T-cell (primary cell): ENCODE results near the gene HSPA1A. TPM values are rescaled to one million over a fixed set of nuclear protein-coding genes. Genes with fewer than 3 reads are reported as not detected.
"Not testable (repeated sequence)": the region's sequence is repeated elsewhere in the genome, so short reads cannot be mapped to it uniquely, and the experiment has no call there.

Source experiments
- ATAC-seq, 4 experiments: fragments of 200-7000 bp in 3 of 4; fragments of 150-1000 bp in 1 of 4; cut with Tn5 transposase; replicated peaks in 1 of 4; 1 replicate in 3 of 4; 2 replicates in 1 of 4; pipeline ENCODE4 v1.10.0; 2021; ENCODE audit warnings: moderate library complexity in 3 of 4, mild to moderate bottlenecking in 2 of 4, moderate number of reproducible peaks in 1 of 4
- CTCF ChIA-PET, 2 donors: fragments of 300-600 bp; sonication (Branson Sonifier 250); formaldehyde crosslinking; loops; one replicate each; lab custom pipeline; 2022; ENCODE audit warnings: antibody characterized with exemption in 2 of 2; lab: Charles Lee
- POLR2A ChIA-PET, 2 donors: fragments of 300-600 bp; sonication (Branson Sonifier 250); formaldehyde crosslinking; loops; one replicate each; lab custom pipeline; 2022; ENCODE audit warnings: antibody characterized with exemption in 2 of 2; lab: Charles Lee
- DNase-seq, 35 experiments: peaks; one replicate each; pipeline versions ENCODE4 v3.0.0 to v3.0.0-alpha.2; 2013 to 2023
- H3K27ac ChIP-seq: one replicate; pipeline ENCODE4 v1.5.1; 2013; ENCODE audit warnings: low read length
- H3K27me3 ChIP-seq, 2 experiments: replicated peaks in 1 of 2; 1 replicate in 1 of 2; 2 replicates in 1 of 2; pipeline versions ENCODE4 v1.6.1 to v1.7.0; 2013; ENCODE audit warnings: low read length in 1 of 2, mixed read lengths in 1 of 2; ENCODE audit not compliant: control insufficient read depth in 2 of 2, insufficient read depth in 2 of 2; ENCODE audit errors: extremely low read depth in 1 of 2
- H3K36me3 ChIP-seq, 2 donors: 1 replicate in 1 of 2; 2 replicates in 1 of 2; pipeline versions ENCODE4 v1.6.1 to v1.7.0; 2013; ENCODE audit warnings: low read length in 1 of 2; ENCODE audit not compliant: control insufficient read depth in 2 of 2, insufficient read depth in 1 of 2; ENCODE audit errors: extremely low read depth in 1 of 2
- H3K4me1 ChIP-seq, 2 experiments: 1 replicate in 1 of 2; 2 replicates in 1 of 2; pipeline versions ENCODE4 v1.6.1 to v1.7.0; 2013; ENCODE audit warnings: low read length in 2 of 2, mixed read lengths in 1 of 2; ENCODE audit not compliant: insufficient read depth in 2 of 2, control insufficient read depth in 1 of 2; ENCODE audit errors: extremely low read depth in 1 of 2
- H3K4me3 ChIP-seq, 2 donors: 1 replicate in 1 of 2; 2 replicates in 1 of 2; pipeline versions ENCODE4 v1.5.1 to v1.7.0; 2013; ENCODE audit warnings: mild to moderate bottlenecking in 2 of 2, low read length in 1 of 2, moderate library complexity in 1 of 2; ENCODE audit not compliant: control insufficient read depth in 1 of 2; ENCODE audit errors: extremely low read depth in 1 of 2
- H3K9me3 ChIP-seq: 2 replicates; pipeline ENCODE4 v1.7.0; 2013
- H3K27ac Mint-ChIP-seq, 2 donors: one replicate each; pipeline ENCODE4 v1.8.0; 2020 to 2021; ENCODE audit warnings: mild to moderate bottlenecking in 2 of 2, mixed read lengths in 2 of 2
- H3K27me3 Mint-ChIP-seq, 2 donors: one replicate each; pipeline ENCODE4 v1.8.0; 2021 to 2022; ENCODE audit warnings: mixed read lengths in 2 of 2
- H3K36me3 Mint-ChIP-seq: one replicate; pipeline ENCODE4 v1.8.0; 2021; ENCODE audit warnings: mixed read lengths
- H3K4me1 Mint-ChIP-seq, 3 donors: one replicate each; pipeline ENCODE4 v1.8.0; 2020 to 2022; ENCODE audit warnings: mixed read lengths in 3 of 3, mild to moderate bottlenecking in 1 of 3
- H3K4me3 Mint-ChIP-seq, 3 donors: one replicate each; pipeline ENCODE4 v1.8.0; 2020 to 2022; ENCODE audit warnings: mild to moderate bottlenecking in 3 of 3, mixed read lengths in 3 of 3, moderate library complexity in 3 of 3
- H3K9me3 Mint-ChIP-seq, 3 donors: one replicate each; pipeline ENCODE4 v1.8.0; 2020 to 2022; ENCODE audit warnings: mixed read lengths in 3 of 3
- WGBS: methylation state at CpG from one replicate; pipeline ENCODE4 v1.1.5; 2013; ENCODE audit warnings: missing lambda C conversion rate; ENCODE audit not compliant: insufficient coverage; 5-methylcytosine and 5-hydroxymethylcytosine counted together
- total RNA-seq, 35 experiments: library from RNA in 6 of 35; stranded (reverse) in 6 of 35; fragments of 120-200 nt in 1 of 35; gene quantifications; one replicate each; pipeline versions ENCODE4 v1.2.1 to v1.2.4 and lab custom pipeline; 2013 to 2026

Gene HSPA1A
- total RNA-seq, 5 donors from 2014 or later (not counting 1 experiment from before 2014, with no cell fraction given), result 8.8 to 117 (median 77.9) TPM

DNA sequence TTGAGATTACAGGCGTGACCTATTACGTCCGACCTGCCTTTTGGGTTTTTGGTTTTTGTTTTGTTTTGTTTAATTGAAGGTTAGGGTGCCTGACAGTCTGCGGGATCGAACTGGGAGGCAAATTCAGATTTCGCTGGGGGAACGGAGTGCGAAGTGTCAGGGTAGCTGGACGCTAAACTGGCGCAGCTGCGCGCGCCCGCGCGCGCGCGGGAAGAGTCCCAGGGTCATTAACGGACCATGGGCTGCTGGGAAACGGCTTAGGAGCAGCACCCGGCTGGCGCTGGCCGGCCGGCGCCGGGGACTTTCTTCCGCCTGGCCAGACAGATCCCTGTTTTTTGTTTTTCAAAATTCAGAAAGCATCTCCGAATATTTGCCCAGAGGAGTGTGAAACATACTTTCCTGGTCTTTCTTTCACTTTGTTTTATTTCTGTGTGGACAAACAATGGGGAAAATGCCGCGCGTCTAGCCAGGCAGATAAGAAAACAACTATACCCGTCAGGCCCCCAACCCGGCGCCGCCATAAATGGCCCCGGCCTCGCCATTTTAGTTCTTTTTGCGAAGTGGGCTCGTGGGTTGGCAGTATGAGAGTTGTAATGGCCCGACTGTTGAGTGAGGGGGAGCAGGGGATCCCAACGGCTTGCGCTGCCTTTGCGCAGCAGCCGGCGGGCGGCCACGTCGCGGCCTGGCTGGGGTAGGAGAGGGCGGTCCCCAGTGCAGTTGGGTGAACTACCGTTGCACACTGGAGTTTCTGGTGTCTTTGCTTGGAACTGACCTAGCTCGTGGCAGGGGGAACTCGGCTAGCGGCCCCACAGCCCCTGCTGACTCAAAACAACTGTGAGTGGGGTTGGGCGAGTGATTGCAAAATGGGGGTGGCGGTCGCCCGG, 19.3 kb downstream of the HSPA1A start:
- Mint-ChIP-seq H3K36me3 (peaks cover 25% of the 10 kb centered on the region), H3K4me3 (peak overlapping the region; percentile 94 to 98 (median 98)), H3K9me3 (no peaks in the 10 kb centered on the region), H3K4me1 (peaks cover 44 to 62% (median 60%) of the 10 kb centered on the region in 3 donors), H3K27ac (peak overlapping the region; percentile 98 to 100), H3K27me3 (no peaks in the 10 kb centered on the region)
- no peaks in the 10 kb centered on the region for H3K27me3 ChIP-seq
- DNase-seq (peak; percentile 59 to 87 (median 79)), ATAC-seq (peak; percentile 77 to 79 (median 78))
- WGBS, result 0% methylated on average over 50 of the region's 59 CpGs
- ChIA-PET POLR2A (interaction anchor here (0.6 to 1.4 kb wide), 6 partner anchors 8 to 96 kb away, joined by 3 to 29 read pairs (median 4); partner anchors contain the start of gene NEU1 (in 1 of the 2)), CTCF (interaction anchor here (0.6 to 1.0 kb wide), 4 partner anchors 28 to 255 kb away, joined by 4 to 8 read pairs (median 5); no protein-coding TSS in a partner anchor)
- H3K27ac ChIP-seq, result peak overlapping the region; percentile 97
- H3K4me3 ChIP-seq, result peak overlapping the region; percentile 97 to 98
- no peaks in the 10 kb centered on the region for H3K9me3 ChIP-seq
- peaks cover 27 to 64% of the 10 kb centered on the region in 2 experiments for H3K4me1 ChIP-seq
- peaks cover 0 to 31% of the 10 kb centered on the region in 2 donors for H3K36me3 ChIP-seq

DNA sequence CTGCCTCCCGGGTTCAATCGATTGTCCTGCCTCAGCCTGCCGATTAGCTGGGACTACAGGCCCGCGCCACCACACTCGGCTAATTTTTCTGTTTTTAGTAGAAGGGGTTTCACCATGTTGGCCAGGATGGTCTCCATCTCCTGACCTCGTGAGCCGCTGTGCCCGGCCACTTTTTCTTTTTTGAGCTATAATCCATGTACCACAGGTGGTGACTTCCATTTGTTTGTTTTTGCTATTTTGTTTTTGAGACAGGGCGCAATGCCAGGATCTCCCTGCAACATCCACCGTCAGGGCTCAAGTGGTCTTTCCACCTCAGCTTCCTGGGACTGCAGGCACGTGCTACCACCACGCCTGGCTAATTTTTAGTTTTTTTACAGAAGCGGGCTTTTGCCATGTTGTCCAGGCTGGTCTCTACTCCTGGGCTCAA, 20.7 kb downstream of the HSPA1A start:
- H3K27me3 ChIP-seq, result no peaks in the 10 kb centered on the region
- ChIA-PET CTCF (interaction anchor here (0.5 to 0.7 kb wide), 3 partner anchors 13 to 173 kb away, joined by 5 to 9 read pairs (median 6); no protein-coding TSS in a partner anchor), POLR2A (interaction anchor here (0.6 to 0.7 kb wide), 5 partner anchors 16 to 260 kb away, joined by 3 to 7 read pairs (median 4); no protein-coding TSS in a partner anchor)
- no peaks in the 10 kb centered on the region for H3K9me3 Mint-ChIP-seq
- no peaks in the 10 kb centered on the region for H3K27me3 Mint-ChIP-seq
- H3K4me3 Mint-ChIP-seq, result peak overlapping the region; percentile 94 to 98 (median 98)
- peak overlapping the region; percentile 97 to 98 for H3K4me3 ChIP-seq
- H3K4me1 ChIP-seq, result peaks cover 19 to 54% of the 10 kb centered on the region in 2 experiments
- ATAC-seq (no peak), DNase-seq (peak in 1 of 35 experiments; percentile 26)
- H3K27ac ChIP-seq, result peak overlapping the region; percentile 97
- H3K36me3 Mint-ChIP-seq, result peaks cover 33% of the 10 kb centered on the region
- H3K4me1 Mint-ChIP-seq, result peaks cover 37 to 51% (median 46%) of the 10 kb centered on the region in 3 donors
- H3K9me3 ChIP-seq, result no peaks in the 10 kb centered on the region
- H3K27ac Mint-ChIP-seq, result peak overlapping the region; percentile 98 to 100
- 0% methylated on average over 3 of the region's 14 CpGs for WGBS
- peaks cover 5 to 44% of the 10 kb centered on the region in 2 donors for H3K36me3 ChIP-seq

DNA sequence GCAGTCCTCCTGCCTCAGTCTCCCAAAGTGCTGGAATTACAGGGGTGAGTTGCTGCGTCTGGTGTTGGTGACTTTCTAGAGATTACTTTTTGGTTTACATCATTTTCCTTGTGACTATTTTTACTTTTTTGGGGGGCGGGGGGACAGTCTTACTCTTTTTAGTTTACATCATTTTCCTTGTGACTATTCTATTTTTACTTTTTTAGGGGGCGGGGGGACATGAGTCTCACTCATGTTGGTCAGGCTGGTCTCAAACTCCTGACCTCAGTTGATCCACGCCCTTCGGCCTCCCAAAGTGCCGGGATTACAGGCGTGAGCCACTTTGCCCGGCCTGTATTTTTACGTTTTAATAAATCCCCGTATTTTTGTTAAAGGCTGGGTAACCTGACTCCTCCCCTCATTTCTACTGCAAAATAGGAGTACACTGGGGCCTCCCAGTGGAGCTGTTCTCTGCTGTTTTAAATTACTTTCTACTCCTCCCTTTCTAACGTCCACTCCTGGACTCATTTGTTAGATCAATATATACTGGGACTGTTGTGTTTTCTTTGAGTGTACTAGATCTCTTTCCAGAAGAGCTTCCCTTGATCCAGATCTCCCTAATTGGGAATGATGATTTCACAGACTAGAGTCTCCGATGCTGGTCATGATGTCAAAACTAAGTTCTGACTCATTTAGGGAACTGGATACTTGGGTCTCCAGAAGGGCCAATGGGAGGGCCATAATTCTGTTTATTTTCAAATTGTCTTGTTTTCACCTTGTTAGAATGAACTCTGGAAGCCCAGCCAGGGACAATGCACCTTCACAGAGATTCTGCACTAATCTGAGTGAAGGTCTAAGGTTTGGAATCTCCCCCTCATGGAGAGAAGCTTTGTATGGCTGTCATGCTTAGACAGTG, 21.4 kb downstream of the HSPA1A start:
- H3K27me3 Mint-ChIP-seq, result no peaks in the 10 kb centered on the region
- Histone ChIP-seq H3K36me3 (peaks cover 5 to 44% of the 10 kb centered on the region in 2 donors), H3K4me1 (peaks cover 17 to 49% of the 10 kb centered on the region in 2 experiments), H3K27ac (peak overlapping the region; percentile 97), H3K9me3 (no peaks in the 10 kb centered on the region), H3K4me3 (peak overlapping the region; percentile 97 to 98), H3K27me3 (no peaks in the 10 kb centered on the region)
- peak in 1 of 35 experiments; percentile 55 for DNase-seq
- peak overlapping the region; percentile 98 to 100 for H3K27ac Mint-ChIP-seq
- H3K4me3 Mint-ChIP-seq, result peak overlapping the region; percentile 94 to 98 (median 98)
- peaks cover 36 to 50% (median 44%) of the 10 kb centered on the region in 3 donors for H3K4me1 Mint-ChIP-seq
- H3K9me3 Mint-ChIP-seq, result no peaks in the 10 kb centered on the region
- ChIA-PET POLR2A (interaction anchor here (0.6 to 0.8 kb wide), 4 partner anchors 10 to 261 kb away, joined by 3 to 6 read pairs (median 4); no protein-coding TSS in a partner anchor), CTCF (interaction anchor here (0.5 to 1.1 kb wide), 5 partner anchors 10 to 173 kb away, joined by 3 to 9 read pairs (median 5); no protein-coding TSS in a partner anchor)
- no peak for ATAC-seq
- H3K36me3 Mint-ChIP-seq, result peaks cover 33% of the 10 kb centered on the region
- 22% methylated on average over 6 of the region's 12 CpGs for WGBS

DNA sequence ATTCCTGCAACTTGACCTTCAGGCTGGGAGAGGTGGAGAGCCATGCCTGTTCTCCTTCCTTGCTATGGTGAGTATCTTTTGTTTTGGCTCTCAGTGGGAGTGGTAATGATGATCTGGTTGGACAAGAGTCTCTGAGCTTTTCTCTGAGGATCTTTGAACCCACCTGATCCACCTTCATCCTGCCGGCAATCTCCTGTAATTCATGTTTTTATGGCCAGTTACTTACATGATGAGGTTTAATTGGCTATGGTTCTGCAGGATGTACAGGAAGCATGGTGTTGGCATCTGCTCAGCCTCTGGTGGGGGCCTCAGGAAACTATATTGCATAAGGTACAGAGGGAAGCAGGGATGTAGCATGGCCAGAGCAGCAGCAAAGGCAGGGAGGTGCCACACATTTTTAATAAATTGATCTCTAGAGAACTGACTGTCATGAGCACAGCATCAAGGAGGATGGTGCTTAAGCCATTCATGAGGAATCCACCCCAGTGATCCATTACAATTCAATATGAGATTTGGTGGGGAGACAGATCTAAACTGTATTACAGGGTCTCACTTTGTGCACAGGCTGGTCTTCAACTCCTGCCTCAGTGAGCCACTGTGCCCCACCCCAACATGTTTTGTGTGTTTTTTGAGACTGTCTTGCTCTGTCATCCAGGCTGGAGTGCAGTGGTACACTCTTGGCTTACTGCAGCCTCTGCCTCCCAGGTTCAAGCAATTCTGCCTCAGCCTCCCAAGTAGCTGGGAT, 22.2 kb downstream of the HSPA1A start:
- peaks cover 36 to 50% (median 44%) of the 10 kb centered on the region in 3 donors for H3K4me1 Mint-ChIP-seq
- Histone ChIP-seq H3K9me3 (no peaks in the 10 kb centered on the region), H3K36me3 (peaks cover 5 to 44% of the 10 kb centered on the region in 2 donors), H3K27ac (peak overlapping the region; percentile 97), H3K4me1 (peaks cover 17 to 49% of the 10 kb centered on the region in 2 experiments), H3K4me3 (peak overlapping the region; percentile 46 to 97), H3K27me3 (no peaks in the 10 kb centered on the region)
- H3K27me3 Mint-ChIP-seq, result no peaks in the 10 kb centered on the region
- peak overlapping the region; percentile 98 to 100 for H3K27ac Mint-ChIP-seq
- peaks cover 33% of the 10 kb centered on the region for H3K36me3 Mint-ChIP-seq
- DNase-seq (no peak), ATAC-seq (no peak)
- ChIA-PET CTCF (interaction anchor here (0.6 to 1.1 kb wide), 3 partner anchors 9 to 107 kb away, joined by 3 to 4 read pairs (median 3); no protein-coding TSS in a partner anchor), POLR2A (interaction anchor here in 1 of 2 donors (0.7 to 0.8 kb wide), 2 partner anchors 9 to 285 kb away, joined by 3 to 5 read pairs; no protein-coding TSS in a partner anchor)
- H3K9me3 Mint-ChIP-seq, result no peaks in the 10 kb centered on the region
- no CpG with 5 or more reads among the region's 1 CpG for WGBS
- H3K4me3 Mint-ChIP-seq, result peak overlapping the region; percentile 94 to 98 (median 98)

DNA sequence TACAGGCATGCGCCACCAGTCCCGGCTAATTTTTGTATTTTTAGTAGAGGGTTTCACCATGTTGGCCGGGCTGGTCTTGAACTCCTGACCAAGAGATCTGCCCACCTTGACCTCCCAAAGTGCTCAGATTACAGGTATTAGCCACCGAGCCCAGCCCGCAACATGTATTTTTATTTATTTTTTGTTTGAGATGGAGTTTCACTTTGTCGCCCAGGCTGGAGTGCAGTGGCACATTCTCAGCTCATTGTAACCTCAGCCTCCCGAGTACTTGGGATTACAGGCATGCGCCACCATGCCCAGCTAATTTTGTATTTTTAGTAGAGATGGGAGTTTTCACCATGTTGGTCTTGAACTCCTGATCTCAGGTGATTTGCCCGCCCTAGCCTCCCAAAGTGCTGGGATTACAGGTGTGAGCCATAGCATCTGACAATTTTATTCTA, 22.8 kb downstream of the HSPA1A start:
- peak overlapping the region in 1 of 2 donors; percentile 10 for H3K4me3 ChIP-seq

More for the DNA sequence above, 22.8 kb downstream of the HSPA1A start:
- H3K27ac Mint-ChIP-seq, result peak overlapping the region; percentile 98 to 100
- POLR2A ChIA-PET, result interaction anchor here in 1 of 2 donors (0.7 kb wide), 1 partner anchor 285 kb away, joined by 5 read pairs; no protein-coding TSS in a partner anchor
- H3K4me1 ChIP-seq, result peaks cover 17 to 49% of the 10 kb centered on the region in 2 experiments
- ATAC-seq, H3K27me3 ChIP-seq, H3K9me3 ChIP-seq, H3K27me3 Mint-ChIP-seq, DNase-seq, H3K9me3 Mint-ChIP-seq: not testable (repeated sequence)
- peaks cover 33% of the 10 kb centered on the region for H3K36me3 Mint-ChIP-seq
- peaks cover 5 to 44% of the 10 kb centered on the region in 2 donors for H3K36me3 ChIP-seq
- H3K4me3 Mint-ChIP-seq, result peak overlapping the region; percentile 13 to 98 (median 21)
- CTCF ChIA-PET, result interaction anchor here (0.6 to 2.3 kb wide), 3 partner anchors 22 to 50 kb away, joined by 3 to 5 read pairs (median 4); partner anchors contain the start of gene NEU1 (in 1 of the 2)
- whole genome bisulfite sequencing, result 61% methylated on average over 3 of the region's 9 CpGs
- peak overlapping the region; percentile 97 for H3K27ac ChIP-seq
- peaks cover 35 to 47% (median 44%) of the 10 kb centered on the region in 3 donors for H3K4me1 Mint-ChIP-seq
